NCI-H345 treated with DMSO at 0.1 percent for 48 hours (cell line): ENCODE measurements around the gene SPTBN1.
"Not testable (repeated sequence)": the region's sequence is repeated elsewhere in the genome, so short reads cannot be mapped to it uniquely, and the experiment has no call there.

Experiments used
- DNase-seq: peaks from one replicate; lab custom pipeline; 2025; ENCODE audit not compliant: unreplicated experiment; lab: John Stamatoyannopoulos, UW

SPTBN1 gene

DNA sequence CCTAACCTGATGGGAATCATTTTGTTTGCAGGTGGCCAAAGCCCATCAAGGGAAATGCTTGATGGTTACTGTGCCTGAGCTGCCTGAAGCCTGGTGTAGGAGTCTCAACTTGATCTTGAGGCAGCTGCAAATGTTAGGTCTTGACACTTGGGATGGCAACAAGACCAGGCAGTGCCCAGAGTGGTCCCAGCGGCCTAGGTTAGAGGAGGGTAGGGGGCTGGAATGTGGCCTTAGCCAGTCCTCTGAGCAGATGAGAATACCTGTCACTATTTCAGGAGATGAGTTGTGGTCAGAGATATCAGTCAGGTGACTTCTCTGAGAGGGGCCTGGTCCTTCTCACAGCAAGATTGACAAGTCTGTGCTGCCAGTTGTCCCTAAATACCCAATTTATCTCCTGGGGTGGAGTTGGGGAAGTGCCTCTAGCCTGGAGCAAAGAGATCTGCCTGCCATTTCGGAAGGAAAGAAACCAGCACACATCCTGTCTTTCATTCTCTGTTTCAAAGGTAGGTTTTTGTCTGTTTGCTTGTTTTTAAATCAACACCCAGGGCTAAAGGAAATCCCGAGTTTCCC is 13.4 kb downstream of the SPTBN1 start:
- DNase-seq = no peak

DNA sequence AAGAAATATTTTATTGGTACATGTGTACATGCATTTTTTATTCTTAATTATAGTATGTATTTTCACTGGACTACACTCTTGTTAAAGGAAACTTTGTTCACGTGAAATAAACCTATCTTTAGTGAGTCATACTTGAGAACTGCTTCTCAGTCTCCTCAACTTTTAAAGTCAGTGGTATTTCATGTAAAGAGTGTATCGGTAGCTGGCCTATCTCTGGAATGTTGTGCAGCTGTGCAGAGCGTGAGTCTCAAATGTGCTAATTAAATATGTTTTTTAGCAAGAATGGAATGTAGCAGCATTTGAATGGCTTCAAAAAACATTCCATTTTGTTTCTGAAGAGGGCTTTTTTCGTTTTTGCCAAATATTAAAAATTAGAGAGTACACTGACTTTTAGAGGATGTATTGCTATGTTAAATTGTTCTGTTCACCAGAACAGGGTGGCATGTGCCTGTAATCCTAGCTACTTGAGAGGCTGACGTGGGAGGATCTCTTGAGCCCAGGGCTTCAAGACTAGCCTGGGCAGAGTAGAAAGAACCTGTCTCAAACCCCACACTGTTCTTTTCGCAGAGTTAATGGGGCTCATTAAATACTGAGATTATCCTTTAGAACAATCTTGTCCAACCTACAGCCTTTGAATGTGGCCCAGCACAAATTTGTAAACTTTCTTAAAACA is 14.3 kb downstream of the SPTBN1 start:
- DNase-seq = no peak

DNA sequence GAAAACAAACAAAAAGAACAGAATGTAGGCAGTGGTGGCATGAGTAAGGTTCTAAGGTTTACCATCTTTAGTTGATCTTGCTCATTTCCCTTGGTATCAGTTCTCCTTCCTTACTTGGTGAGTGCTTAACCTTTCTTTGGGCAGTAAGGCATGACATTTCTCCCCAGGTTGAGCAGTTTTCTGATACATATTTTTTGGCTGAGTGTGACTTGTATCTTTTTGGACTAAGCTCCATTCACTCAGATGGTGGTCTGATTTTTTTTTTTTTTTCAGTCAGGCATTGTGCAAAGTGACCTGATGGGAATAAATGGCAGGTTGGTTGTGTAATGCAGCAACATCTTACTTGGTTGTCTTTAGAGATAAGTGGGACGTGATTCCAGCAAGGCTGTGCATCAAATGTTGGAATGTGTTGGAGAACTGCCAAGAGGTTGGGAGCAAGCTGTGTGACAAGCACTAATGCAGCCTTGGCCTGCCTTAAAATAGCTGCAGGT is 15.1 kb downstream of the SPTBN1 start:
- DNase-seq = peak; percentile 7

DNA sequence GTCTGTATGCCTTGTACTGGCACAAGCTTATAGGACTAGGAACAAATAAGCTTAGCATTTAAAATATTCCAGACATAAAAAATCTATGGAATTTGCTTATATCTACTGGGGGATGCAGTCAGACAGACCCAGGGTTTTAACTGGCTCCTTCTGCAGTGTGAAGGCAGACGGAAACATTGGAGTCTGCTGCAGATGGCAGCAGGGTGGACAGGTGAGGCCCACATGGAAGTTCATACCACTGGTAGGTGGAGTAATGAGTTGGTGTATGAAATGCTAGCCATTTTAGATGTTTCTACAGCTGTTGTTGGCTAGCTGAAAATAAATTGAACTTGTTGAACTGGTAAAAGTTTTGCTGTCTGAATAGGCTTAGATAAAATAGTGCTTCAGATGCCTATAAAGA is 17.7 kb downstream of the SPTBN1 start:
- no peak for DNase-seq

DNA sequence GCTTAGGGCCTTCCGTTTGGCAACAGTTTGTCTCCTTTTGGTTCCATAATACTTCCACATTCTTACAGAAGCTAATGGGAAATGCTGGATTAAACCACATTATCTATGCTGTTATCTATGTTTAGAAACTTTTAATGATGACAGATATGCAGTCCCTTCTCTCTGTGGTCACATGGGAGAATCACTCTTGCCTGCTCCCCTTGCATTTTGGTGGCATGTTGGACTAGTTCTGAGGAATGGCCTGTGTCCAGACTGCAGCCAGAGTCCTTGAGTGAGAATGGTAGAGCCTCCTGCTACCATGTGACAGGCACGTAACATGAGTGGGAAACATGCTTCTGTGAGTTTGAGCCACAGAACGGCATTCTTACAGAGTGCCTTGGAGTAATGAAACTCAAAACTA is 19.2 kb downstream of the SPTBN1 start:
- no peak for DNase-seq

DNA sequence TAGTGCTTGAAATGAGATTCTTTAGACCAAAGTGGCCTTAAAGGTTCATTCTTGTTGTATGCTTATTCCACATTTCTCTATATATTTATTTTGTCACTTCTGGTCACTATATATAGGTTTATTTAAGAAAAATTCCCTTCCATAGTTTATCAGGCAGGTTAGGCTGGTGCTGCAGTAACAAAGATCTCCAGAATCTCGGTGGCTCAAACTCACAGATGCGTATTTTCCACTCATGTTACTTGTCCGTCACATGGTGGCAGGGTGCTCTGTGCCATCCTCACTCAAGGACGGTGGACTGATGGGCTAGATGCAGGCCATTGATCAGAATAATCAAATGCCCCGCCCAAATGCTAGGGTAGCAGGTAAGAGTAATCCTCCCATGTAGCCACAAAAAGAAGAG is 19.8 kb downstream of the SPTBN1 start:
- no peak for DNase-seq

DNA sequence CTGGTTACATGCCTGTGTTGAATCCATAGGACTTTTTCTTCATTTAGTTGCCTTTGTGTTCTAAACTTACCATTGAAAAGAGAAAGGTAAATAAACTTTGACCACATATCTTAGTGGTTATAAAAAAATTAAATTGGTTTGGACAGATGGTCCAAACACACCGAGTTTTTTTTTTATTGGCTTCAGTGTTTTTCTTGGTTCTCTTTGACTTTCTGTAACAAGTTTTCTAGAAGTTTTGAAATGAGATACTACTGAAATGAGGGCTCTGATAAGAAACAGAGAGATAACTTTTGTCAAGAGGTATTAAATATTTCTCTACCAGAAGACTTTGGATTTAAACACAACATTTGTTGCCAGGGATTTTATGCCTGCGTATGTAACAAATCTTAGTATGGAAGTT is 20.7 kb downstream of the SPTBN1 start:
- no peak for DNase-seq

DNA sequence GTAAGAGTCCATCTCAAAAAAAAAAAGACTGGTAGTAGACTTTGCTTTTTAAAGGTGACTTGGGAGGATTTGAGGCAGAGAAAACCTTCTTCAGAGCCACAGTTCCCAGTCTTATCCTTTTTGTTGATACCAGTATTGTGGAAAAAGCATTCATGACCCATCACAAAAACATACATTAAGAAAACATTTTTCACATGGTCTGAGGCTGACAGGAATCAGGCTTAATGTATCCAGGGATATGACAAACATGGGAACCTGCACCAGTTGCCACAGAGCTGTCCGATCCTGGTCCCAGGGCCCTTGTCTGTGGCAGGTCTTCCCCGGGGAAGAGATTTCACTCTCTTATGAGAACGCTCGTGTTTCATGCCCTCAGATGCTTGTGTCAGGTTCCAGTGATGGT is 21.8 kb downstream of the SPTBN1 start:
- no peak for DNase-seq

DNA sequence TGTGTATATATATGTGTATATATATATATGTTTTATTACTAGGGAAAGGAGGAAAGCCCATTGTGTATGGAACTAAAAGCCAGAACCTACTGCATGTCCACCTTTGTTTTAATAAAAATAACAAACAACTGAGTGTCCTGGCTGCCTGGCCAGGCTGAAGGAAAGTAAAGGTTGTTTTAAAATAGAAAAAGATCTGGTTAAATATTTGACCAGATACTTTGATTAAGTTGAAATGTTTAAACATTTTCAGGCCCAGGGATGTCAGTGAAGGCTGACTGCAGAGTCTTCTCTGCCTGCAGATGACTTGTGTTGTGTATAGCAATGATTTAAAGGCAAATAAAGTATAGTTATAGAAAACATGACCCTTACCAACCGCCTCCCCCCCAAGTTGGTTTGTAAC is 22.8 kb downstream of the SPTBN1 start:
- DNase-seq = no peak

DNA sequence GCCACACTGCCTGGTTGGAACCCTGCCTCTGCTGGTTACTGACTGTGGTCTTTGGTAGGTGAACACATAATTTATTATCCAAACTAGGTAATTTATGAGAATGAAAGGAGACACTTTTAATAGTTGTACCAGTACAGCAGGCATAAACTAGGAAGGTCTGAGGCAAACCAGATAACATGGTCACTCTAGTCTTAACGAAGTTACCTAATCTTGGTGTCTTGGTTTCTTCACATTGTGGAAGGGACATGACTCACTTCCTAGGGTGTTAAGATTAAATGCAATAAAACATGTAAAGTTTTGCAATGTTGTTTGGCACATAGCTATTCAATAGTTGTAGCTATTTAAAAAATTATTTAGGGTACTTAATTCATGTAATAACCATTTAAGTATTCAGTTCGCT is 23.3 kb downstream of the SPTBN1 start:
- DNase-seq = no peak

DNA sequence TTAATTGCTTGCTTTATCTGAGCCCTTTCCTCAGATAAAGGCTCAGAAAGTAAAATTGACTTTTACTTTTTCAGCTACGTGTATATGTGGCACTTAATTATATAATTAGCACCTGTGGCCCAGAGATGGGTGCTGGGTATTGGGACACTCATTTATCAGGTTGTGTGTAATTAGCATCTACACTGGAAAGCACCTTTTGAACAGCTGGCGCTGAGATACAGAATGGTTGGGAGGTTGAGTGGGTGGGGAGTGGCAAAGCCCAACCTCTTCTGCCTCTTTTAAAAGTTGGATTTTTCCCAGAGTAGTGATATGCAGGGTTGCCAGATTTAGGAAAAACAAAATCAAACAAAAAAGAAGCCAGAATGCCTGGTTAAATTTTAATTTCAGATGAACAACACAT is 23.9 kb downstream of the SPTBN1 start:
- no peak for DNase-seq

DNA sequence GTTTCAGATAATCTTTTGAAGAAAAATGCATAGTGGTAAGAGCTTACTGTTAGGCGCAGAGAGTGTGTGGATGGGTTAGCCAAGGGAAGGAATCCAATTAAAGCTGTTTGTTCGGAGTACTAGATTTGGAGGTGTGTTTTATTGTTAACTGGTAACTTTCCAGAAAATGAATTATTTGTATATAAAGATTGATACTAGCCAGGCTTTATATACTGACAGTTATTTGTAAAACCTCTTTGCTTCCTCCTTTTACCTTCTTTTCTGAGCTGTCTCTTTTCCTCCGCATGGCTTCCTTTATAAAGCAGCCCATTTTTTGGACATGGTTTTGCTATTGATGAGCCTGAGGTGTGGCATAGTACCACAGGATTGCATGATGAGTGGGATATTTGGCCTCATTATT is 25.6 kb downstream of the SPTBN1 start:
- no peak for DNase-seq

DNA sequence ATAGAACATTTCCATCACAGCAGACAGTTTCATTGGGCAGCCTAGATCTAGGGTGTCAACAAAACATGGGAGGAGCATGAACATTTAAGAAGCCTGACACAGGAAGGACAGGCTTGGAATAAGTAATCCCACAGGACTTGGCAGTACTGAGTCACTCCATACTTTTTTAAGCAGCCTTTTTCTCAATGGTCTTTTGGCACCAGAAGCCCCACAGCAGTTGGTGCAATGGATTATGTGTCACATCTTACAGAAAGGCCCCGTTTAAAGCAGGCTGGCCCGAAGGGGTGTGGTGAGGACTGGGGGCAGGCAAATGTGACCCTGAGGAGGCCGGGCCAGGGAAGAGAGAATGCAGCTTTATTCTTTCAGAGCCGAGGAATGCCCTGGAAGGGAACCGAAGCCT is 26.6 kb downstream of the SPTBN1 start:
- no peak for DNase-seq

DNA sequence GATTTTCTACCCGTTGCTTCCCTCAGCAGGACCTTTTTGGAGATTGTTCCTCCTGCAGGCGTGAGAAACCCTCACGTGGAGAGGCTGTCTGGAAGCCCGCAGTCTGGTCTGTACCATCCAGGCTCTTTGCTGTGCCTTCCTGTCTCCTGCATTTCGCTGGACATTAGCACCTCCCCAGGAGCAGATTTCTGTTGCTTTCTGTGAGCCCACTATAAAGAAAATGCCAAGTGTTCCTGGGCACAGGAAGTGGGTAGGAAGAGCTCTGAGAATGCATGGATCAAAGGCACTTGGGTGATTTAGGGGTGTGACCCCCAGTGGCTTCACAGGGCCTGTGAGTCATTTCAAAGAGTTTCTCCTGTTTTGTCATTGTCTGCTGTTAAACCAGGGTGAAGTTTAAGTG is 27.3 kb downstream of the SPTBN1 start:
- no peak for DNase-seq

DNA sequence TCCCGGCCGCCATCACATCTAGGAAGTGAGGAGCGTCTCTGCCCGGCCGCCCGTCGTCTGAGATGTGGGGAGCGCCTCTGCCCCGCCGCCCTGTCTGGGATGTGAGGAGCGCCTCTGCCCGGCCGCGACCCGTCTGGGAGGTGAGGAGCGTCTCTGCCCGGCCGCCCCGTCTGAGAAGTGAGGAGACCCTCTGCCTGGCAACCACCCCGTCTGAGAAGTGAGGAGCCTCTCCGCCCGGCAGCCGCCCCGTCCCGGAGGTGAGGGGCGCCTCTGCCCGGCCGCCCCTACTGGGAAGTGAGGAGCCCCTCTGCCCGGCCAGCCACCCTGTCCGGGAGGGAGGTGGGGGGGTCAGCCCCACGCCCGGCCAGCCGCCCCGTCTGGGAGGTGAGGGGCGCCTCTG is 29.6 kb downstream of the SPTBN1 start:
- not testable (repeated sequence) for DNase-seq

DNA sequence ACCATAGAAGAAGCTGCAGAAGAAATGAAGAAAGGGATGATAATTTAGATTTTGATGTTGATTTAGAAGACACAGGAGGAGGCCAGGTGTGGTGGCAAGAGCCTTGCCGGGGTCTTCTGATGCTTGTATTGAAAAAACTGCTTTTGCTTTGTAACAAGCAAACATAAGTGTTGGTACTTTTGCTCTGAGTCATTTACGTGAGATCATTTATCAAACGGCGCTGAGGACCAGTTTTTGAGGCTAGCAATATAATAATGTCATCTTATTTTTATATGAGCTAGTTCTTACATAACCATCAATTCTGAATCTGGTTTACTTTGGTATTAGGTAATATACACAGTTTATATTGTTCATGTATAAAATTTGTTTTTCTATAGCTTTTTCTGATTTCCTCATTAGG is 30.6 kb downstream of the SPTBN1 start:
- DNase-seq = no peak

DNA sequence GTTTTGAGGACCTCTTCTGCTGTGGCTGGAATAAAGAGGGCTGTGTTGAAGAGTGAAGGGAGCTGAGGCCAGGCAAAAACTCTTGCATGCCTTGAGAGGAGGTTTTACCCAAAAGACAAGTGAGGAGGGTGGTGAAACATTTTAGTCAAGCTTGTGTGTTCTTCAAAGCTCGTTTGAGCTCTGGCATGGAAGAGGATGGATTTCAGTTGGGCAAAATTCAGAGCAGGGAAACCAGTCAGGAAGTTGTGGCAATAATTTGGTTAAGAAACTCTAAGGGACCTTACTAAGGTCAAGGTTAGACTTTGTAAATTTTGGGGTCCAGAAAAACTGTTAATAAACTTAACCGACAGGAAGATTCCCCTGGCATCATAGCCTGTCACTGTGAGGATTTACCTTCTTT is 34.7 kb downstream of the SPTBN1 start:
- no peak for DNase-seq

DNA sequence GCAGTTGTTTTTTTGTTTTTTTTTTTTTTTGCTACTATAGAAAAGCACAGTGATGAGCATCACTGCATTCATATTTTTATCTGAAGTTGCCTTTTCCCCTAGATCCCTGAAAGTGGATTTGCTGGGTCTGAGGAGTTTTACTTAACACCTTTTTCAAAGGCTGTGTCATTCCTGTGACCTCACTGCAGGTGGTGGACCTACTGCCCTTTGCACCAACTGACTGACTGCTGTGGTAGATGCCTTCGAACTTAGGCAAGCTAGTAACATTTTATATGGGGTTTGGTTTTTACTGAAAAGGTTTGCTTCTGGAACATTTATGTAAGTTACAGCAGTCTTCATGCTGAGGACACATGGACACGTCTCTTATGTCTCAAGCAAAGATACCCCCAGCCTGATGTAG is 36.2 kb downstream of the SPTBN1 start:
- no peak for DNase-seq

DNA sequence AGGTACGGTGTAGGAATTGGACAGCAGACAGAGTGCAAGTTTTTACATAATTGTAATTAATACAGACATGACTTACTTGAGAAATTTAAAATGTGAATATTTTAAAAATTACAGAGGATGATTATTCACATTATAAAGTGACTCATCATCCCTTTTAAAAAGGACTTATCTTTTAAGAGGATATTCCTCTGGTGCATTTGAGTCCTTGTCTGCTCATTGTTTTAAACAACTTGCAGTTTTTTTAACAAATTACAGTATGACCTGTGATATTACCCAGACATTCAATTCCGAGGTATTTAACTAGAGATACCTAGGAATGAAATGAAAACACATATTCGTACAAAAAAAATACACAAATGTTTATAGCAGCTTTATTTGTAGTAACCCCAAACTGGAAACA is 38.0 kb downstream of the SPTBN1 start:
- no peak for DNase-seq

DNA sequence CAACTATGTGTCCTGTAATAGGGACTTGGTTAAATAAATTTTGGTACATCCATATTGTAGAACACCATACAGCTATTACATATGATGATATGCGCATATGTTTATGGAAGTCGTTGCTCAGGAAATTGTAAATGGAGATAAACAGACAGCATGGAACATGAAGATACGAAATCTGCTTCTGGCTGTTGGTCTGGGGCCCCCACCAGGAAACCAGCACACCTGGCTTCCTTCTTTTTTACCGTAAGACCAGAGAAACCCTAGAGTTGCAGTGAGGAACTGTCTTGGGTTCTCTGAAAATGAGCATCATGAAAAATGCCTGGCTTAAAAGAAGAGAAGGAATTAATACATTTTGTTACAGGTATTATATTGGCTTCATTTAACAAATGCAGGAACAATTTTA is 40.8 kb downstream of the SPTBN1 start:
- DNase-seq = no peak

DNA sequence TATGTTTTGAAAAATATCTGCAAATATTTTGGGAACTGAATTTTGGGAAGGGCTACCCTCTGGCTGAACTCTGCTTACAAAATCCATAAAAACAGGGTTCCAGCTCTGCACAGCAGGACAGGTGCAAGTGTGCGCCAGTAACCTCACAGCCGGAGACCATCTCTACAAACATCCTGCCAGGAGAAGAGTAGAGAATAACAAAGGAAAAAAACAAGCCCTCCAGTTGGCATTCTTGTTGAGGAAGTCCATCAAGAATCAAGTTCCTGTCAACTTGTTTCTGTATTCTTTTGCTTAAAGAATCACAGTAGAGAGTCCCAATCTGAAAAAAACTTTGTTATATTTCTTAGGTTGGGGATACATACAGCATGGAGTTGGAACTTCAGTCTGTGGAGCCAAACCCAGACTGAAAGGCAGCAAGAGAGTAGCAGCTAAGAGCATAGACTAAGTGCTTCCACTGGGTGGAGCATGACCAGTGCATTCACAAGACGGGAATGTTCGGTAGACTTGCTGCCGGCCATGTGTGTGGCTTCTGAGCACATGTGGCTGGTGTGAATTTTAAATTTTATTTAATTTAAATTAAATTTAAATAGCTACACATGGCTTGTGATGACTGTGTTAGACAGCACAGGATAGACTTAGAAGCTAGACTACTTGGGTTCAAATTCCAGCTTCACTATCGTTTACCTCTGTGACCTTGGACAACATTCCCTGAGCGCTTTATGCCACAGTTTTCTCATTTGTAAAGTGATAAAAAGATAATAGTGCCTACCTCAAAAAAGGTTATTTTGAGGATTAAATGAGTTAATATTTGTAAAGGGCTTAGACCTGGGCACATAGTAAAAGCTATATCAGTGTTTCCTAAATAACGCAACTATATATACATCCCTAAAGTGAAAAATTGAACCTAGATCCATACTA is 41.9 kb downstream of the SPTBN1 start:
- DNase-seq = peak; percentile 55

DNA sequence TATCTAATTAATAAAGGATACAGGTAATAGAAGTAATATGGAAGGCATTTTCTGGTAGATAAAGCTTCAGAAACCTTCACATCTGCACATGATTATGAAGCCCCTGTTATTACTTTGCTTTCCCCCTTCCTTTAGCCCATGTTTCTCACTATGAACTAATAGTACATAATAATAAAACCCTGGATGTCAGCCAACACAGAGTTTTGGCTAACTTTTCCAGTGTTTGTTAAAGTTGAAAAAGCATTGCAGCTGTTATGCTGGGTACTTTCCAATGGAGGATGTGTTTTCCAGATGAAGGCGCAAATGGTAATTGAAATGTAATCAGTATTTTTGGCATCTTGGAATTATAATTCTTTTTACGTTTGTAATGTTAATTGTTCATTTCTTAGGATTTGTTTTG is 43.5 kb downstream of the SPTBN1 start:
- no peak for DNase-seq
